HepG2 (cell line): Measurements from ENCODE around the gene SEPHS1. TPM values are rescaled to one million over a fixed set of nuclear protein-coding genes. Genes with fewer than 3 reads are reported as not detected.
A peak's percentile ranks its signal among the peaks of the same experiment; 100 is the strongest.

Source experiments
- ADNP ChIP-seq: sonication (generic); formaldehyde crosslinking; IDR thresholded peaks from 2 replicates; pipeline ENCODE4 v1.4.0; 2020; ENCODE audit warnings: missing genetic modification reagents
- EED ChIP-seq: sonication (generic); formaldehyde crosslinking; IDR thresholded peaks from 2 replicates; pipeline ENCODE4 v1.5.0; 2020; ENCODE audit warnings: mild to moderate bottlenecking, missing genetic modification reagents
- ELF1 ChIP-seq: sonication (generic); formaldehyde crosslinking; IDR thresholded peaks from 2 replicates; pipeline ENCODE4 v1.4.0; 2020; ENCODE audit warnings: missing genetic modification reagents
- HMG20A ChIP-seq: IDR thresholded peaks from 2 replicates; pipeline ENCODE4 v1.6.1; 2016; ENCODE audit warnings: borderline replicate concordance
- JUND ChIP-seq: sonication (generic); formaldehyde crosslinking; IDR thresholded peaks from 2 replicates; pipeline ENCODE4 v1.8.0; 2022; ENCODE audit warnings: mild to moderate bottlenecking, missing genetic modification reagents
- KDM4B ChIP-seq: sonication (generic); formaldehyde crosslinking; IDR thresholded peaks from 2 replicates; pipeline ENCODE4 v1.4.0; 2020; ENCODE audit warnings: missing genetic modification reagents
- MXI1 ChIP-seq: IDR thresholded peaks from 3 replicates; pipeline ENCODE4 v1.6.1; 2012; ENCODE audit warnings: low read depth, low read length, inconsistent platforms, borderline replicate concordance
- ONECUT2 ChIP-seq: sonication (generic); formaldehyde crosslinking; IDR thresholded peaks from 2 replicates; pipeline ENCODE4 v1.4.0; 2020; ENCODE audit warnings: missing genetic modification reagents
- RXRA ChIP-seq: sonication (generic); formaldehyde crosslinking; IDR thresholded peaks from 2 replicates; pipeline ENCODE4 v1.5.1; 2020; ENCODE audit warnings: missing genetic modification reagents
- TBX3 ChIP-seq: fragments of 450-650 bp; IDR thresholded peaks from 2 replicates; pipeline ENCODE4 v1.6.1; 2017; ENCODE audit warnings: antibody characterized with exemption, mild to moderate bottlenecking, inconsistent platforms, borderline replicate concordance
- ZC3H4 ChIP-seq: sonication (generic); formaldehyde crosslinking; IDR thresholded peaks from 2 replicates; pipeline ENCODE4 v1.4.0; 2020; ENCODE audit warnings: missing genetic modification reagents, borderline replicate concordance
- ZNF136 ChIP-seq: sonication (generic); formaldehyde crosslinking; IDR thresholded peaks from 2 replicates; pipeline ENCODE4 v1.8.1; 2022; ENCODE audit warnings: low read depth, mild to moderate bottlenecking, moderate library complexity, missing genetic modification reagents
- ZNF280B ChIP-seq: sonication (generic); formaldehyde crosslinking; IDR thresholded peaks from 2 replicates; pipeline ENCODE4 v1.5.0; 2020; ENCODE audit warnings: missing genetic modification reagents, mild to moderate bottlenecking, borderline replicate concordance
- ZNF282 ChIP-seq: fragments of 450-650 bp; IDR thresholded peaks from 2 replicates; pipeline ENCODE4 v1.6.1; 2018; ENCODE audit not compliant: partially characterized antibody
- polyA plus RNA-seq, 8 experiments: library from polyadenylated mRNA; depleted of rRNA in 3 of 8; stranded (reverse) in 7 of 8; unstranded in 1 of 8; fragments of >200 nt; fragmentation: Illumina TruSeq in 4 of 8; extraction: Trizol in 4 of 8; gene quantifications; 2 replicates each; pipeline versions ENCODE4 v1.2.1 to v1.2.3, GENCODE V29; 2011 to 2016; ENCODE audit warnings: low read depth in 4 of 8, missing spikeins in 1 of 8, mixed read lengths in 1 of 8; ENCODE audit not compliant: insufficient read depth in 1 of 8
- total RNA-seq, 5 experiments: library from RNA; depleted of rRNA; stranded (reverse); fragments of >200 nt; fragmentation: Illumina TruSeq; extraction: Trizol; gene quantifications; 2 replicates each; pipeline ENCODE4 v1.2.3, GENCODE V29; 2016; ENCODE audit warnings: low read depth in 1 of 5
- TF ChIP-seq, protein P1 (sequence below): sonication (generic); formaldehyde crosslinking; IDR thresholded peaks from one replicate; pipeline ENCODE4 v1.5.1; 2020; ENCODE audit warnings: mild to moderate bottlenecking, missing genetic modification reagents; ENCODE audit errors: not compliant biosample characterization
- TF ChIP-seq, protein P2 (sequence below): sonication (generic); formaldehyde crosslinking; conservative IDR thresholded peaks from 2 replicates; pipeline ENCODE4 v1.4.0; 2020; ENCODE audit warnings: missing genetic modification reagents

SEPHS1 gene
- total and polyA plus RNA-seq, 2 of the 13 experiments (the other 11 are each of a cell fraction or from before 2014, with no cell fraction given): 57.8 to 61.5 TPM

GRCh38 chr10:13299437-13300287 is 48.4 kb downstream of the SEPHS1 start, which contains the start of gene PHYH (continued):
- TF ChIP-seq, protein P1, sequence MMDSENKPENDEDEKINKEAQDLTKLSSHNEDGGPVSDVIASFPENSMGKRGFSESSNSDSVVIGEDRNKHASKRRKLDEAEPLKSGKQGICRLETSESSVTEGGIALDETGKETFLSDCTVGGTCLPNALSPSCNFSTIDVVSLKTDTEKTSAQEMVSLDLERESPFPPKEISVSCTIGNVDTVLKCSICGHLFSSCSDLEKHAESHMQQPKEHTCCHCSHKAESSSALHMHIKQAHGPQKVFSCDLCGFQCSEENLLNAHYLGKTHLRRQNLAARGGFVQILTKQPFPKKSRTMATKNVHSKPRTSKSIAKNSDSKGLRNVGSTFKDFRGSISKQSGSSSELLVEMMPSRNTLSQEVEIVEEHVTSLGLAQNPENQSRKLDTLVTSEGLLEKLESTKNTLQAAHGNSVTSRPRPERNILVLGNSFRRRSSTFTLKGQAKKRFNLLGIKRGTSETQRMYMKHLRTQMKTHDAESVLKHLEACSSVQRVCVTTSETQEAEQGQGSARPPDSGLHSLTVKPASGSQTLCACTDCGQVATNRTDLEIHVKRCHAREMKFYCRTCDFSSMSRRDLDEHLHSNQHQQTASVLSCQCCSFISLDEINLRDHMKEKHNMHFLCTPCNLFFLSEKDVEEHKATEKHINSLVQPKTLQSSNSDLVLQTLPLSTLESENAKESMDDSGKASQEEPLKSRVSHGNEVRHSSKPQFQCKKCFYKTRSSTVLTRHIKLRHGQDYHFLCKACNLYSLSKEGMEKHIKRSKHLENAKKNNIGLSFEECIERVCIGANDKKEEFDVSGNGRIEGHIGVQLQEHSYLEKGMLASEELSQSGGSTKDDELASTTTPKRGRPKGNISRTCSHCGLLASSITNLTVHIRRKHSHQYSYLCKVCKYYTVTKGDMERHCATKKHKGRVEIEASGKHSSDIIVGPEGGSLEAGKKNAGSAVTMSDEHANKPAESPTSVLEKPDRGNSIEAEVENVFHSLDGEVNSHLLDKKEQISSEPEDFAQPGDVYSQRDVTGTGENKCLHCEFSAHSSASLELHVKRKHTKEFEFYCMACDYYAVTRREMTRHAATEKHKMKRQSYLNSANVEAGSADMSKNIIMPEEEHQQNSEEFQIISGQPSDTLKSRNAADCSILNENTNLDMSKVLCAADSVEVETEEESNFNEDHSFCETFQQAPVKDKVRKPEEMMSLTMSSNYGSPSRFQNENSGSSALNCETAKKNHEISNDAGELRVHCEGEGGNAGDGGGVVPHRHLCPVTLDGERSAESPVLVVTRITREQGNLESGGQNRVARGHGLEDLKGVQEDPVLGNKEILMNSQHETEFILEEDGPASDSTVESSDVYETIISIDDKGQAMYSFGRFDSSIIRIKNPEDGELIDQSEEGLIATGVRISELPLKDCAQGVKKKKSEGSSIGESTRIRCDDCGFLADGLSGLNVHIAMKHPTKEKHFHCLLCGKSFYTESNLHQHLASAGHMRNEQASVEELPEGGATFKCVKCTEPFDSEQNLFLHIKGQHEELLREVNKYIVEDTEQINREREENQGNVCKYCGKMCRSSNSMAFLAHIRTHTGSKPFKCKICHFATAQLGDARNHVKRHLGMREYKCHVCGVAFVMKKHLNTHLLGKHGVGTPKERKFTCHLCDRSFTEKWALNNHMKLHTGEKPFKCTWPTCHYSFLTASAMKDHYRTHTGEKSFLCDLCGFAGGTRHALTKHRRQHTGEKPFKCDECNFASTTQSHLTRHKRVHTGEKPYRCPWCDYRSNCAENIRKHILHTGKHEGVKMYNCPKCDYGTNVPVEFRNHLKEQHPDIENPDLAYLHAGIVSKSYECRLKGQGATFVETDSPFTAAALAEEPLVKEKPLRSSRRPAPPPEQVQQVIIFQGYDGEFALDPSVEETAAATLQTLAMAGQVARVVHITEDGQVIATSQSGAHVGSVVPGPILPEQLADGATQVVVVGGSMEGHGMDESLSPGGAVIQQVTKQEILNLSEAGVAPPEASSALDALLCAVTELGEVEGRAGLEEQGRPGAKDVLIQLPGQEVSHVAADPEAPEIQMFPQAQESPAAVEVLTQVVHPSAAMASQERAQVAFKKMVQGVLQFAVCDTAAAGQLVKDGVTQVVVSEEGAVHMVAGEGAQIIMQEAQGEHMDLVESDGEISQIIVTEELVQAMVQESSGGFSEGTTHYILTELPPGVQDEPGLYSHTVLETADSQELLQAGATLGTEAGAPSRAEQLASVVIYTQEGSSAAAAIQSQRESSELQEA: no peak
- TF ChIP-seq, protein P2, sequence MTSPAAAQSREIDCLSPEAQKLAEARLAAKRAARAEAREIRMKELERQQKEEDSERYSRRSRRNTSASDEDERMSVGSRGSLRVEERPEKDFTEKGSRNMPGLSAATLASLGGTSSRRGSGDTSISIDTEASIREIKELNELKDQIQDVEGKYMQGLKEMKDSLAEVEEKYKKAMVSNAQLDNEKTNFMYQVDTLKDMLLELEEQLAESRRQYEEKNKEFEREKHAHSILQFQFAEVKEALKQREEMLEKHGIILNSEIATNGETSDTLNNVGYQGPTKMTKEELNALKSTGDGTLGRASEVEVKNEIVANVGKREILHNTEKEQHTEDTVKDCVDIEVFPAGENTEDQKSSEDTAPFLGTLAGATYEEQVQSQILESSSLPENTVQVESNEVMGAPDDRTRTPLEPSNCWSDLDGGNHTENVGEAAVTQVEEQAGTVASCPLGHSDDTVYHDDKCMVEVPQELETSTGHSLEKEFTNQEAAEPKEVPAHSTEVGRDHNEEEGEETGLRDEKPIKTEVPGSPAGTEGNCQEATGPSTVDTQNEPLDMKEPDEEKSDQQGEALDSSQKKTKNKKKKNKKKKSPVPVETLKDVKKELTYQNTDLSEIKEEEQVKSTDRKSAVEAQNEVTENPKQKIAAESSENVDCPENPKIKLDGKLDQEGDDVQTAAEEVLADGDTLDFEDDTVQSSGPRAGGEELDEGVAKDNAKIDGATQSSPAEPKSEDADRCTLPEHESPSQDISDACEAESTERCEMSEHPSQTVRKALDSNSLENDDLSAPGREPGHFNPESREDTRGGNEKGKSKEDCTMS: no peak
- no peak for TF ChIP-seq ONECUT2 (CRISPR knock-in tag)
- no peak for TF ChIP-seq ZC3H4 (CRISPR knock-in tag)
- TF ChIP-seq ADNP (CRISPR knock-in tag): no peak
- TF ChIP-seq ZNF282: no peak
- TF ChIP-seq RXRA (CRISPR knock-in tag): peak; percentile 67
- 0 out of 2 replicates have a peak, but pooled peaks have one; percentile 29 for TF ChIP-seq KDM4B (CRISPR knock-in tag)
- no peak for TF ChIP-seq HMG20A
- TF ChIP-seq ELF1 (CRISPR knock-in tag): no peak
- no peak for TF ChIP-seq JUND (CRISPR knock-in tag)
- TF ChIP-seq EED: peak; percentile 85; the same call in 1 of the 2 replicates
- peak; percentile 39; the same call in 1 of the 3 replicates for TF ChIP-seq MXI1
- no peak for TF ChIP-seq ZNF136 (CRISPR knock-in tag)
- no peak for TF ChIP-seq ZNF280B (CRISPR knock-in tag)
- TF ChIP-seq TBX3: no peak
